ENCODE measurements around the gene DRC1.
"Not testable (repeated sequence)": the region's sequence is repeated elsewhere in the genome, so short reads cannot be mapped to it uniquely, and the experiment has no call there.

The DRC1 gene

GRCh38 chr2:26464390-26465265 is 62.9 kb downstream of the DRC1 start:
- no peak for DNase-seq

- no peak for DNase-seq
Observed at GRCh38 chr2:26465266-26465925, 63.7 kb downstream of the DRC1 start.

GRCh38 chr2:26465981-26466471 is 64.3 kb downstream of the DRC1 start:
- no peak for DNase-seq

GRCh38 chr2:26466662-26467310 is 65.1 kb downstream of the DRC1 start:
- no peak for DNase-seq

GRCh38 chr2:26468544-26468943 is 66.8 kb downstream of the DRC1 start:
- DNase-seq, result not testable (repeated sequence)

GRCh38 chr2:26469092-26469710 is 67.5 kb downstream of the DRC1 start:
- no peak for DNase-seq

- DNase-seq, result no peak
Observed at GRCh38 chr2:26469955-26470354, 68.2 kb downstream of the DRC1 start.

- DNase-seq, result no peak
Observed at GRCh38 chr2:26470601-26471260, 69.0 kb downstream of the DRC1 start.

GRCh38 chr2:26471289-26471688 is 69.6 kb downstream of the DRC1 start:
- no peak for DNase-seq

GRCh38 chr2:26471766-26472706 is 70.3 kb downstream of the DRC1 start:
- no peak for DNase-seq

GRCh38 chr2:26472821-26473655 is 71.3 kb downstream of the DRC1 start:
- no peak for DNase-seq

- DNase-seq, result no peak
Observed at GRCh38 chr2:26473796-26474195, 72.1 kb downstream of the DRC1 start.

GRCh38 chr2:26474261-26474785 is 72.6 kb downstream of the DRC1 start:
- DNase-seq, result no peak

GRCh38 chr2:26475037-26475436 is 73.3 kb downstream of the DRC1 start:
- DNase-seq, result no peak

GRCh38 chr2:26475832-26476501 is 74.2 kb downstream of the DRC1 start:
- DNase-seq, result no peak

GRCh38 chr2:26477126-26477910 is 75.6 kb downstream of the DRC1 start:
- no peak for DNase-seq

- no peak for DNase-seq
Observed at GRCh38 chr2:26477911-26478253, 76.2 kb downstream of the DRC1 start, which contains the start of gene OTOF. Gene OTOF, minus strand, starts transcription at chr2:26478124.

GRCh38 chr2:26478366-26478765 is 76.6 kb downstream of the DRC1 start:
- DNase-seq, result no peak
